GM12892 (cell line): ENCODE measurements around the gene USP33.

Experiments used
- POLR2A ChIP-seq: IDR thresholded peaks from 2 replicates; pipeline ENCODE4 v1.6.1; 2011; ENCODE audit warnings: low read depth, low read length, control low read depth
- POLR2AphosphoS5 ChIP-seq: IDR thresholded peaks from 2 replicates; pipeline ENCODE4 v1.6.1; 2011; ENCODE audit warnings: low read depth, low read length, control low read depth
- TAF1 ChIP-seq: IDR thresholded peaks from 2 replicates; pipeline ENCODE4 v1.6.1; 2011; ENCODE audit warnings: low read depth, mild to moderate bottlenecking, control low read depth, low read length, borderline replicate concordance

GRCh38 chr1:77744576-77744975, 15.1 kb downstream of the USP33 start:
- no peak for TF ChIP-seq POLR2A
- no peak for TF ChIP-seq TAF1
- no peak for TF ChIP-seq POLR2AphosphoS5
